Ishikawa (cell line): ENCODE measurements around the gene AUTS2.

ENCODE experiments used
- CREB1 ChIP-seq: IDR thresholded peaks from 2 replicates; pipeline ENCODE4 v1.6.1; 2012; ENCODE audit warnings: low read depth
- EGR1 ChIP-seq: IDR thresholded peaks from 2 replicates; pipeline ENCODE4 v1.6.1; 2012
- EP300 ChIP-seq: IDR thresholded peaks from 2 replicates; pipeline ENCODE4 v1.6.1; 2012; ENCODE audit warnings: borderline replicate concordance
- FOXM1 ChIP-seq: IDR thresholded peaks from 2 replicates; pipeline ENCODE4 v1.6.1; 2012; ENCODE audit warnings: low read depth, borderline replicate concordance
- MAX ChIP-seq: IDR thresholded peaks from 2 replicates; pipeline ENCODE4 v1.6.1; 2012
- NFIC ChIP-seq: IDR thresholded peaks from 2 replicates; pipeline ENCODE4 v1.6.1; 2012
- RAD21 ChIP-seq: IDR thresholded peaks from 2 replicates; pipeline ENCODE4 v1.6.1; 2012; ENCODE audit warnings: low read depth
- REST ChIP-seq: IDR thresholded peaks from 2 replicates; pipeline ENCODE4 v1.6.1; 2012; ENCODE audit warnings: low read depth, mild to moderate bottlenecking
- TCF12 ChIP-seq: IDR thresholded peaks from 2 replicates; pipeline ENCODE4 v1.6.1; 2012; ENCODE audit warnings: low read depth
- USF1 ChIP-seq: IDR thresholded peaks from 2 replicates; pipeline ENCODE4 v1.6.1; 2012
- YY1 ChIP-seq: IDR thresholded peaks from 2 replicates; pipeline ENCODE4 v1.6.1; 2012; ENCODE audit warnings: low read depth
- ZBTB7A ChIP-seq: IDR thresholded peaks from 2 replicates; pipeline ENCODE4 v1.6.1; 2012; ENCODE audit warnings: low read depth

GRCh38 chr7:70723339-70723738 lies 1125.1 kb downstream of the AUTS2 start:
- no peak for TF ChIP-seq TCF12
- TF ChIP-seq RAD21: no peak
- TF ChIP-seq FOXM1: no peak
- no peak for TF ChIP-seq EP300
- no peak for TF ChIP-seq NFIC
- TF ChIP-seq EGR1: no peak
- no peak for TF ChIP-seq MAX
- no peak for TF ChIP-seq YY1
- no peak for TF ChIP-seq REST
- no peak for TF ChIP-seq CREB1
- TF ChIP-seq ZBTB7A: no peak
- TF ChIP-seq USF1: no peak
